Measurements from ENCODE around the gene LYSMD4.

LYSMD4 gene

GRCh38 chr15:99708563-99708962 lies 24.7 kb downstream of the LYSMD4 start:
- H3K27ac ChIP-seq = peak overlapping the region; percentile 71
- DNase-seq (ENCODE audit: low read depth, low spot score) = peak; percentile 75

GRCh38 chr15:99707473-99708270 lies 25.6 kb downstream of the LYSMD4 start:
- peak overlapping the region; percentile 71 for H3K27ac ChIP-seq
- peak; percentile 26 for DNase-seq (ENCODE audit: low read depth, low spot score)

- peak overlapping the region; percentile 71 for H3K27ac ChIP-seq
- DNase-seq (ENCODE audit: low read depth, low spot score) = no peak
These were observed 26.5 kb downstream of the LYSMD4 start for GRCh38 chr15:99706557-99707303.

- DNase-seq (ENCODE audit: low read depth, low spot score) = peak; percentile 45
- peak overlapping the region; percentile 83 for H3K27ac ChIP-seq
These were observed 28.8 kb downstream of the LYSMD4 start for GRCh38 chr15:99704444-99704838.

GRCh38 chr15:99703603-99704443 lies 29.4 kb downstream of the LYSMD4 start:
- peak overlapping the region; percentile 83 for H3K27ac ChIP-seq
- no peak for DNase-seq (ENCODE audit: low read depth, low spot score)

- no peak for DNase-seq (ENCODE audit: low read depth, low spot score)
These were observed 30.2 kb downstream of the LYSMD4 start for GRCh38 chr15:99702895-99703602.

GRCh38 chr15:99696096-99696495 lies 37.1 kb downstream of the LYSMD4 start:
- no peak overlapping the region for H3K27ac ChIP-seq
- no peak for DNase-seq (ENCODE audit: low read depth, low spot score)

More at GRCh38 chr15:99702895-99703602, 30.2 kb downstream of the LYSMD4 start:
- peak overlapping the region; percentile 83 for H3K27ac ChIP-seq

GRCh38 chr15:99692825-99693224 lies 40.4 kb downstream of the LYSMD4 start:
- no peak overlapping the region for H3K27ac ChIP-seq
- no peak for DNase-seq (ENCODE audit: low read depth, low spot score)

GRCh38 chr15:99686290-99686689 lies 46.9 kb downstream of the LYSMD4 start:
- H3K27ac ChIP-seq = no peak overlapping the region
- no peak for DNase-seq (ENCODE audit: low read depth, low spot score)

GRCh38 chr15:99683000-99683670 lies 50.1 kb downstream of the LYSMD4 start:
- peak overlapping the region; percentile 54 for H3K27ac ChIP-seq
- no peak for DNase-seq (ENCODE audit: low read depth, low spot score)

GRCh38 chr15:99682455-99682854 lies 50.8 kb downstream of the LYSMD4 start:
- H3K27ac ChIP-seq = peak overlapping the region; percentile 54
- peak; percentile 29 for DNase-seq (ENCODE audit: low read depth, low spot score)

- peak overlapping the region; percentile 54 for H3K27ac ChIP-seq
- DNase-seq (ENCODE audit: low read depth, low spot score) = no peak
These were observed 51.2 kb downstream of the LYSMD4 start for GRCh38 chr15:99681990-99682389.

- H3K27ac ChIP-seq = no peak overlapping the region
- DNase-seq (ENCODE audit: low read depth, low spot score) = no peak
These were observed 53.0 kb downstream of the LYSMD4 start for GRCh38 chr15:99680276-99680675.

GRCh38 chr15:99677540-99678134 lies 55.6 kb downstream of the LYSMD4 start:
- no peak overlapping the region for H3K27ac ChIP-seq
- DNase-seq (ENCODE audit: low read depth, low spot score) = no peak
